CD4-positive, alpha-beta T cell treated with Interleukin-12 subunit alpha and Interleukin-12 subunit beta, for 1 hour (primary cell): ENCODE measurements around the gene GPAT3.
"Not testable (repeated sequence)": the region's sequence is repeated elsewhere in the genome, so short reads cannot be mapped to it uniquely, and the experiment has no call there.

Experiments
- DNase-seq: peaks from one replicate; pipeline ENCODE4 v3.0.0-alpha.2; 2020

GPAT3 gene

GRCh38 chr4:83552924-83553323 lies 17.0 kb downstream of the GPAT3 start:
- DNase-seq: no peak

GRCh38 chr4:83556006-83556707 lies 20.2 kb downstream of the GPAT3 start:
- no peak for DNase-seq

GRCh38 chr4:83556816-83557215 lies 20.9 kb downstream of the GPAT3 start:
- DNase-seq: no peak

- no peak for DNase-seq
Observed at GRCh38 chr4:83558059-83558653, 22.2 kb downstream of the GPAT3 start.

- DNase-seq: no peak
Observed at GRCh38 chr4:83558680-83559079, 22.8 kb downstream of the GPAT3 start.

GRCh38 chr4:83560523-83560922 lies 24.6 kb downstream of the GPAT3 start:
- no peak for DNase-seq

- no peak for DNase-seq
Observed at GRCh38 chr4:83561381-83561780, 25.5 kb downstream of the GPAT3 start.

GRCh38 chr4:83563998-83564397 lies 28.1 kb downstream of the GPAT3 start:
- no peak for DNase-seq

GRCh38 chr4:83568062-83568461 lies 32.2 kb downstream of the GPAT3 start:
- no peak for DNase-seq

- no peak for DNase-seq
Observed at GRCh38 chr4:83569429-83569828, 33.5 kb downstream of the GPAT3 start.

- DNase-seq: no peak
Observed at GRCh38 chr4:83569987-83570386, 34.1 kb downstream of the GPAT3 start.

- DNase-seq: no peak
Observed at GRCh38 chr4:83572848-83573247, 36.9 kb downstream of the GPAT3 start.

GRCh38 chr4:83574247-83574646 lies 38.3 kb downstream of the GPAT3 start:
- no peak for DNase-seq

- DNase-seq: not testable (repeated sequence)
Observed at GRCh38 chr4:83576237-83576636, 40.3 kb downstream of the GPAT3 start.

GRCh38 chr4:83581411-83582288 lies 45.7 kb downstream of the GPAT3 start:
- DNase-seq: no peak

GRCh38 chr4:83582289-83582785 lies 46.4 kb downstream of the GPAT3 start:
- no peak for DNase-seq

GRCh38 chr4:83585982-83586508 lies 50.1 kb downstream of the GPAT3 start:
- DNase-seq: no peak

- DNase-seq: no peak
Observed at GRCh38 chr4:83589279-83589678, 53.4 kb downstream of the GPAT3 start.

- DNase-seq: no peak
Observed at GRCh38 chr4:83591056-83591455, 55.1 kb downstream of the GPAT3 start.

GRCh38 chr4:83591730-83592129 lies 55.8 kb downstream of the GPAT3 start:
- no peak for DNase-seq

- no peak for DNase-seq
Observed at GRCh38 chr4:83599183-83599582, 63.3 kb downstream of the GPAT3 start.

GRCh38 chr4:83603129-83603528 lies 67.2 kb downstream of the GPAT3 start:
- no peak for DNase-seq

- no peak for DNase-seq
Observed at GRCh38 chr4:83604321-83604720, 68.4 kb downstream of the GPAT3 start.
